ENCODE results near the gene OSBPL10.

OSBPL10 gene

GRCh38 chr3:31934866-31935265 lies 46.2 kb downstream of the OSBPL10 start:
- H2AFZ ChIP-seq = no peak overlapping the region
- H3K36me3 ChIP-seq (ENCODE audit: control insufficient read depth, insufficient read depth, low read length) = no peaks in the 10 kb centered on the region
- no peak overlapping the region for H3K4me3 ChIP-seq (ENCODE audit: low read depth, low read length)
- no peaks in the 10 kb centered on the region for H3K27me3 ChIP-seq (ENCODE audit: control insufficient read depth, insufficient read depth, low read length)
- no peak overlapping the region for H3K4me2 ChIP-seq (ENCODE audit: low read length)
- no peak overlapping the region for H3K27ac ChIP-seq
- no peaks in the 10 kb centered on the region for H3K79me2 ChIP-seq
- no peak for TF ChIP-seq CTCF (IDR thresholded peaks at IDR 0.05)
- H3K9ac ChIP-seq = no peak overlapping the region
- H3K4me1 ChIP-seq = no peaks in the 10 kb centered on the region
- H3K9me3 ChIP-seq (ENCODE audit: control insufficient read depth, low read length) = no peaks in the 10 kb centered on the region

- H3K36me3 ChIP-seq (ENCODE audit: control insufficient read depth, insufficient read depth, low read length) = no peaks in the 10 kb centered on the region
- no peaks in the 10 kb centered on the region for H3K27me3 ChIP-seq (ENCODE audit: control insufficient read depth, insufficient read depth, low read length)
- no peaks in the 10 kb centered on the region for H3K4me1 ChIP-seq
- no peak overlapping the region for H3K9ac ChIP-seq
- no peak overlapping the region for H2AFZ ChIP-seq
- H3K4me3 ChIP-seq (ENCODE audit: low read depth, low read length) = no peak overlapping the region
- no peaks in the 10 kb centered on the region for H3K9me3 ChIP-seq (ENCODE audit: control insufficient read depth, low read length)
- peak overlapping the region; percentile 14 for H3K4me2 ChIP-seq (ENCODE audit: low read length)
- H3K27ac ChIP-seq = no peak overlapping the region
- TF ChIP-seq CTCF (IDR thresholded peaks at IDR 0.05) = no peak
- H3K79me2 ChIP-seq = no peaks in the 10 kb centered on the region
Observed at GRCh38 chr3:31934018-31934417, 47.0 kb downstream of the OSBPL10 start.

GRCh38 chr3:31932990-31933389 lies 48.1 kb downstream of the OSBPL10 start:
- no peak overlapping the region for H3K4me2 ChIP-seq (ENCODE audit: low read length)
- H3K27me3 ChIP-seq (ENCODE audit: control insufficient read depth, insufficient read depth, low read length) = no peaks in the 10 kb centered on the region
- H3K9me3 ChIP-seq (ENCODE audit: control insufficient read depth, low read length) = no peaks in the 10 kb centered on the region
- H3K9ac ChIP-seq = no peak overlapping the region
- no peaks in the 10 kb centered on the region for H3K79me2 ChIP-seq
- TF ChIP-seq CTCF (IDR thresholded peaks at IDR 0.05) = no peak
- H3K4me1 ChIP-seq = no peaks in the 10 kb centered on the region
- no peak overlapping the region for H3K4me3 ChIP-seq (ENCODE audit: low read depth, low read length)
- no peak overlapping the region for H3K27ac ChIP-seq
- no peaks in the 10 kb centered on the region for H3K36me3 ChIP-seq (ENCODE audit: control insufficient read depth, insufficient read depth, low read length)
- no peak overlapping the region for H2AFZ ChIP-seq

GRCh38 chr3:31929826-31930502 lies 51.1 kb downstream of the OSBPL10 start:
- H3K79me2 ChIP-seq = no peaks in the 10 kb centered on the region
- H3K27me3 ChIP-seq (ENCODE audit: control insufficient read depth, insufficient read depth, low read length) = no peaks in the 10 kb centered on the region
- H2AFZ ChIP-seq = no peak overlapping the region
- no peaks in the 10 kb centered on the region for H3K36me3 ChIP-seq (ENCODE audit: control insufficient read depth, insufficient read depth, low read length)
- no peaks in the 10 kb centered on the region for H3K4me1 ChIP-seq
- H3K27ac ChIP-seq = no peak overlapping the region
- H3K9ac ChIP-seq = no peak overlapping the region
- no peak overlapping the region for H3K4me3 ChIP-seq (ENCODE audit: low read depth, low read length)
- TF ChIP-seq CTCF (IDR thresholded peaks at IDR 0.05) = no peak
- no peak overlapping the region for H3K4me2 ChIP-seq (ENCODE audit: low read length)
- no peaks in the 10 kb centered on the region for H3K9me3 ChIP-seq (ENCODE audit: control insufficient read depth, low read length)

GRCh38 chr3:31927811-31928210 lies 53.3 kb downstream of the OSBPL10 start:
- Histone ChIP-seq H3K27me3 (ENCODE audit: control insufficient read depth, insufficient read depth, low read length) (no peaks in the 10 kb centered on the region), H3K9ac (no peak overlapping the region), H3K9me3 (ENCODE audit: control insufficient read depth, low read length) (no peaks in the 10 kb centered on the region), H3K4me1 (no peaks in the 10 kb centered on the region), H3K36me3 (ENCODE audit: control insufficient read depth, insufficient read depth, low read length) (no peaks in the 10 kb centered on the region), H3K79me2 (no peaks in the 10 kb centered on the region), H3K27ac (no peak overlapping the region), H3K4me2 (ENCODE audit: low read length) (no peak overlapping the region), H2AFZ (no peak overlapping the region), H3K4me3 (ENCODE audit: low read depth, low read length) (no peak overlapping the region)
- TF ChIP-seq CTCF (IDR thresholded peaks at IDR 0.05) = no peak

Measured in parathyroid adenoma (tissue), 2 donors.